Fibroblast of gingiva (primary cell): ENCODE data around the gene OCSTAMP.

ENCODE experiments used
- DNase-seq: peaks from one replicate; pipeline ENCODE4 v3.0.0-alpha.2; 2011; ENCODE audit warnings: low read depth

The OCSTAMP gene

DNA sequence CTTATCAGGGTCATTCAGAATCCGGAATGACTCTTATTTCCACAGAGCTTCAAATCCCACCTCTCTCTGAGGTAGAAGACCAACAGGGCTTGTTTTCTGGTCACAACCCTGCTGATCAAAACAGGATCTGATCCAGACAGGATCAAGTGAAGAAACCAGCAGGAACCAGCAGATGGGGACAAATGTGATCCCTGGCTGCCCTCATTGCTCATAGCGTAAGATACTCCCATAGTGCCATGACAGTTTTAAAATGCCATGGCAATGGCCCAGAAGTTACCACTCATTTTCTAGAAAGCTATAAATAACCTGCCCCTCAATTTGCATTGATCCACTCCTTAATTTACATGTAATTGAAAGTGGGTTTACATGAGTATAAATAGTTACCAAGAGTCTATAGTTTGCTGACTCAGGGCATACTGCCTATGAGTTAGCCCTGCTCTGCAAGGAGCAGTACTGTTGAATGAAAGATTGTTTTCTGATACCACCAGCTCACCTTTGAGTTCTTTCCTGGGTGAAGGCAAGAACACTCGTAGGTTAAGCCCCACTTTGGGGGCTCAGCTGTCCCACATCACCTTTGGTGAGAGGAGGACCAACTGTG lies 30.9 kb downstream of the OCSTAMP start:
- no peak for DNase-seq

DNA sequence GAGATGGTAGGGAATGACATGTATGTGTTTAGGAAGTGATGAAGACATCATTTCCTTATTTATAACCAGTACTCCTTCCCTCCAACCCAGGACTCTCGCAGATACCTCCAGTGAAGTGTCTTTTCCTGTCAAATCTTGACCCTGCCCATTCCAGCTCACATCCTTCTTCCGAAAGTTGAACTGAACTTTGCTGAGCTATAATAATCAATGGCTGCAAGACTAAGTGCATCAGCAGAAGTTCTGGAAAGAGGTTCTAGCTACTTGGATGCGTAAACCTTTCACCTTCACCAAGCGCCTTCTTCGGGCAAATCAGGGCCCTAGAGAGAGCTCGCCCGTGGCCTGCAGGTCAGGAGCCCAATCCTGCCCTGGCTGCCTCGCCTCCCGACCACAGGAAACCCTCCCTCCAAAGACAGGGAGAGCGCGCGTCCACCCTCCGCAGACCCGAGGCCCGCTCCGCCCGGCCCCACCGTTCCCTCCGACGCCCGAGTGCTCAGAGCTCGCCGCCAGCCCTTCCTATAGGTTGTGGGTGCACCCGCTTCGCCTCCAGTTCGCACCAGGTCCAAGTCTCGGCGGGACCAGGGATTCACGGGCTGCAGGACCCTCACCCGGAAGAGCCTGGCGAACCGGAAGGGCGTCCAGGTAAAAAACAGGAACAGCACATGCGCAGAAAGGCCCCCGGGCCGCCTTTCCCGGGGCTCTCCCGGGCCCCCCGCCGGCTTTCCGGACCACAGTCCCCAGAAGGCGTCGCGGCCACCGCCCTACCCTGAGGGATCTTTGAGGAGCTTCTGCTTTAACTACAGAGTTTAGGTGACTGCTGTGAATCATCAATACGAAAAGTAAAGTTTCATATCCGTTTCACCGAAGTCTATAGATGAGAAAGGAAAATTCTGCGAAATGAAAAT lies 37.3 kb downstream of the OCSTAMP start, which contains the start of gene ZNF334:
Gene ZNF334 (minus strand): TSS at position 617 of the 902 bp plus-strand sequence. CDS start 1,457 bp downstream, outside the sequence.
- DNase-seq, result no peak

GRCh38 chr20:46509523-46509922 lies 40.9 kb downstream of the OCSTAMP start:
- no peak for DNase-seq

DNA sequence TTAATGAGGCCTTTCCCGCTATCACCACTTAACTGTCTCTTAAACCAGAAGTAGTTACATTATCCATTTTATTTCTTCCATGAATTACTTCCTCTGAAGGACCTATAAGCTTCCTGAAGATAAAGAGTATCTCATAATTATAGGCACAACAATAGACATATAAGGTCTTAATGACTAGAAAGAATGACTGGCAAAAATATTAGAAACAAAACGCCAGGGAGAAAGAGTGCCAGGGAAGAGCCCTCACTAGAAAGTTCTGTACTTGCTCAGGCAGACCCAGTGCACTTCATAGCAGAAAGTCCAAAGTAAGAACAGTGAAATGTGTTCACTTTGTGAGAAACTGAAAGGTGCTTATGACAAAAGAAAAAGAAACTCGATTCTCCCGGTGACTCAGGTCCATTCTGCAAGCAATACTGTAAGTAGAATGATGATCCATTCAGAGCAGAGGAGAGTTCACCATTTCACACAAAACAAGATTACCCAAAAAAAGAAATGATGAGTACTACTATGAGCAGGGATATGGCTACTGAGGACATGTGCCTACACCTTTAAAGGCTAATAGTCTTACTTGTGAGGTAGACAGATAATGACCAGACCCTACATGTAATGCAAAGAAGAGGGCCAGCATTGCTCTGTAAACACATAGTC lies 42.6 kb downstream of the OCSTAMP start:
- no peak for DNase-seq

- DNase-seq, result no peak
These were observed 44.9 kb downstream of the OCSTAMP start for GRCh38 chr20:46505506-46505905.

- no peak for DNase-seq
These were observed 48.5 kb downstream of the OCSTAMP start for GRCh38 chr20:46501961-46502360.

- DNase-seq, result no peak
These were observed 49.0 kb downstream of the OCSTAMP start for GRCh38 chr20:46501337-46501942.

DNA sequence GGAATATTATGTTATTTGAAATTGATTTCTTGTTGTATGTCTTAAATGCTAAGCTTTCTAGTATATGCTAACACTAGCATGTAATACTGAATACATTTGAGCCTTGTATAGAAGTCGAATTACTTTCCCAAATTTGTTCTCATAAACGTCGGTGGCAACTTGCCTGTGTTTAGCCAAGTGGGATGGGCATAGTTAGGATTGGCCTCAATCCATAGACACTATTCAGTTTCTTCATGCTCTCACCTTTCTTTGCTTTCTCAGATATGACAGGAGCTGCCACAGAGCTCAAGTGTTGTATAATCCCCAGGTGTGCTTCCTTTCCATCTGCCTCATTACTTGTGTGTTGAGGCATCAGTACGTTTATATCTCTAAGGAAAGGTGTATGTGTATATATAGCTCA lies 56.4 kb downstream of the OCSTAMP start:
- no peak for DNase-seq

GRCh38 chr20:46491354-46491753 lies 59.1 kb downstream of the OCSTAMP start:
- no peak for DNase-seq
